Large intestine (tissue), 3 donors: ENCODE results near the gene ZDHHC17. TPM values are rescaled to one million over a fixed set of nuclear protein-coding genes. Genes with fewer than 3 reads are reported as not detected.
"Not testable (repeated sequence)": the region's sequence is repeated elsewhere in the genome, so short reads cannot be mapped to it uniquely, and the experiment has no call there.

ENCODE experiments used
- DNase-seq, 2 donors: peaks; one replicate each; pipeline versions ENCODE4 v3.0.0 to v3.0.0-alpha.2; 2013
- H3K27ac ChIP-seq: one replicate; pipeline ENCODE4 v1.5.1; 2013; ENCODE audit warnings: low read length
- H3K27me3 ChIP-seq: 2 replicates; pipeline ENCODE4 v1.6.1; 2013; ENCODE audit warnings: low read length; ENCODE audit not compliant: control insufficient read depth, insufficient read depth
- H3K36me3 ChIP-seq: 2 replicates; pipeline ENCODE4 v1.6.1; 2013; ENCODE audit warnings: low read length; ENCODE audit not compliant: control insufficient read depth, insufficient read depth
- H3K4me1 ChIP-seq: one replicate; pipeline ENCODE4 v1.6.1; 2013; ENCODE audit warnings: low read length; ENCODE audit not compliant: control insufficient read depth, insufficient read depth
- H3K4me3 ChIP-seq: one replicate; pipeline ENCODE4 v1.5.1; 2013; ENCODE audit warnings: low read length
- H3K9me3 ChIP-seq: one replicate; pipeline ENCODE4 v1.6.1; 2013; ENCODE audit warnings: mild to moderate bottlenecking, low read depth, low read length, moderate library complexity; ENCODE audit not compliant: control insufficient read depth
- WGBS: methylation state at CpG from one replicate; pipeline ENCODE4 v1.1.5; 2013; ENCODE audit warnings: low lambda C conversion rate; ENCODE audit not compliant: insufficient coverage; 5-methylcytosine and 5-hydroxymethylcytosine counted together
- polyA plus RNA-seq: library from polyadenylated mRNA; unstranded; fragments of 120-200 nt; gene quantifications from one replicate; pipeline ENCODE4 v1.2.1, GENCODE V29; 2013

ZDHHC17 gene
- polyA plus RNA-seq, 1 donor, result 44.5 TPM

GRCh38 chr12:76765598-76765997, 1.7 kb downstream of the ZDHHC17 start:
- Histone ChIP-seq H3K27me3 (no peaks in the 10 kb centered on the region), H3K9me3 (no peaks in the 10 kb centered on the region), H3K4me3 (no peak overlapping the region), H3K36me3 (no peaks in the 10 kb centered on the region), H3K27ac (peak overlapping the region; percentile 99), H3K4me1 (peaks cover 3% of the 10 kb centered on the region)
- WGBS, result no CpG with 5 or more reads among the region's 6 CpGs
- DNase-seq, result no peak

DNA sequence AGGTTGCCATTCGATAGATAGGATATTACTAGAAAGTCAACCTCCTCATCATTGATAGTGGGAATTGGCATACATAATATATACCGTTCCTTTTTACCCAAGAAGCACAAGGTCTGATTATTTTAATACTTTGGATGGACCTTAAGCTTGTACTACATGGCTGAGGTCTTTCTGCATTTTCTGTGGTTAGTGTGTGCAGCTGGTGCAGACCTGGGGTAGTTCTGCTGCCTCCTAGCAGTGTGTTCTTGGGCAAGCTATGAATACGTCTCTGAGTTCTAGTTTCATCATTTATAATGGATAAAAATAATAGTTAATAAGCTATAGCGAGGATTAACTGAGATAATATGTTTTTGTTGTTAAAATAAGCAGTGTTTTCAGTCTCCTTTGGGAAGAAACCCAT, 2.2 kb downstream of the ZDHHC17 start:
- WGBS, result 100% methylated on average over 1 of the region's 4 CpGs
- no peak for DNase-seq
- Histone ChIP-seq H3K4me1 (peaks cover 3% of the 10 kb centered on the region), H3K27ac (no peak overlapping the region), H3K9me3 (no peaks in the 10 kb centered on the region), H3K36me3 (no peaks in the 10 kb centered on the region), H3K27me3 (no peaks in the 10 kb centered on the region), H3K4me3 (no peak overlapping the region)

- Histone ChIP-seq H3K4me1 (no peaks in the 10 kb centered on the region), H3K27ac (no peak overlapping the region), H3K9me3 (no peaks in the 10 kb centered on the region), H3K36me3 (no peaks in the 10 kb centered on the region), H3K27me3 (no peaks in the 10 kb centered on the region), H3K4me3 (no peak overlapping the region)
- DNase-seq, result no peak
- 89% methylated on average over 2 of the region's 3 CpGs for WGBS
Measured at GRCh38 chr12:76768576-76768975, 4.7 kb downstream of the ZDHHC17 start.

GRCh38 chr12:76777765-76778216, 13.9 kb downstream of the ZDHHC17 start:
- H3K36me3 ChIP-seq, result peaks cover 2% of the 10 kb centered on the region
- no peaks in the 10 kb centered on the region for H3K9me3 ChIP-seq
- no peaks in the 10 kb centered on the region for H3K4me1 ChIP-seq
- H3K27ac ChIP-seq, result no peak overlapping the region
- DNase-seq, result no peak
- no peaks in the 10 kb centered on the region for H3K27me3 ChIP-seq
- WGBS, result 75% methylated on average over 1 of the region's 5 CpGs
- no peak overlapping the region for H3K4me3 ChIP-seq

DNA sequence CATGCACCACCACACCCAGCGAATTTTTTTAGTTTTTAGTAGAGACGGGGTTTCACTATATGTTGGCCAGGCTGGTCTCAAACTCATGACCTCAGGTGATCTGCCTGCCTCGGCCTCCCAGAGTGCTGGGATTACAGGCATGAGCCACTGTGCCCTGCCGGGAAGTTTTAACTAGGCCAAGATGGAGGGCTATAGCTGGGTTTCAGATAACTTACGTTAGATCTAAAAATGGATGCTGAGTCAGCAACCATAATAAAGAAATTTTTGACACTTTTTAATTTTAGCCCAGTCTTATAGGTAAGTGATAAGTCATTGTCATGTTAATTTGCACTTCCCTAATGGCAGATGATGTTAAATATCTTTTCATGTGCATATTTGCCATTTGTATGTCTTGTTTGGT, 14.4 kb downstream of the ZDHHC17 start:
- no peak for DNase-seq
- no peaks in the 10 kb centered on the region for H3K4me1 ChIP-seq
- H3K27ac ChIP-seq, result no peak overlapping the region
- H3K36me3 ChIP-seq, result peaks cover 2% of the 10 kb centered on the region
- no peaks in the 10 kb centered on the region for H3K9me3 ChIP-seq
- H3K27me3 ChIP-seq, result no peaks in the 10 kb centered on the region
- no peak overlapping the region for H3K4me3 ChIP-seq
- whole genome bisulfite sequencing, result no CpG with 5 or more reads among the region's 5 CpGs

- H3K27ac ChIP-seq, H3K4me1 ChIP-seq, H3K36me3 ChIP-seq, H3K4me3 ChIP-seq, H3K27me3 ChIP-seq, DNase-seq, H3K9me3 ChIP-seq: not testable (repeated sequence)
- WGBS, result 80% methylated on average over 1 of the region's 5 CpGs
Measured at GRCh38 chr12:76779310-76779709, 15.4 kb downstream of the ZDHHC17 start.

GRCh38 chr12:76781321-76781720, 17.4 kb downstream of the ZDHHC17 start:
- no peaks in the 10 kb centered on the region for H3K36me3 ChIP-seq
- H3K27me3 ChIP-seq, result no peaks in the 10 kb centered on the region
- no peak for DNase-seq
- H3K9me3 ChIP-seq, result no peaks in the 10 kb centered on the region
- no peaks in the 10 kb centered on the region for H3K4me1 ChIP-seq
- no peak overlapping the region for H3K4me3 ChIP-seq
- H3K27ac ChIP-seq, result no peak overlapping the region
- 100% methylated on average over 1 of the region's 3 CpGs for WGBS

DNA sequence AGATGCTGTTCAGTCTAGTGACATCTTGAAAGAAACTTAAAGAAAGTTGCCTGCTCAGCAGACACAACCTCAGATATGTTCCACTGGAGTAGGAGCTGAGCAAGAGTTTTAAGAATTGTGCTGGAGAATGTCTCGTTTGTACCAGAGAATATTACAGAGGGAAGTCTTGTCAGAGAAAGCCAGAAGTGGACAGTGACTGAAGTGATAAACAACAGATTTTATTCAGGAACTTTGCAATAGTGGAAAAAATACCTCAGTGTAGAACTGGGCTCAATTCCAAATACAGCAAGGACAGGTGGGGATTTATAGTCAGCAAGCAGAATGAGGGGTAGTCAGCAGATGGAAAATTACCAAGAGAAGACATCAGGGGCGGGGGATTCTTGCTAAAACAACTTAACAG, 18.6 kb downstream of the ZDHHC17 start:
- peaks cover 4% of the 10 kb centered on the region for H3K9me3 ChIP-seq
- no peaks in the 10 kb centered on the region for H3K4me1 ChIP-seq
- WGBS, result 100% methylated on average over 1 of the region's 2 CpGs
- DNase-seq, result no peak
- no peak overlapping the region for H3K4me3 ChIP-seq
- no peaks in the 10 kb centered on the region for H3K36me3 ChIP-seq
- no peaks in the 10 kb centered on the region for H3K27me3 ChIP-seq
- H3K27ac ChIP-seq, result no peak overlapping the region

- H3K4me1 ChIP-seq, result no peaks in the 10 kb centered on the region
- H3K4me3 ChIP-seq, result no peak overlapping the region
- no peaks in the 10 kb centered on the region for H3K27me3 ChIP-seq
- DNase-seq, result no peak
- H3K36me3 ChIP-seq, result no peaks in the 10 kb centered on the region
- no peak overlapping the region for H3K27ac ChIP-seq
- WGBS, result 71% methylated on average over 2 of the region's 4 CpGs
- peaks cover 4% of the 10 kb centered on the region for H3K9me3 ChIP-seq
Measured at GRCh38 chr12:76784600-76785051, 20.7 kb downstream of the ZDHHC17 start.

DNA sequence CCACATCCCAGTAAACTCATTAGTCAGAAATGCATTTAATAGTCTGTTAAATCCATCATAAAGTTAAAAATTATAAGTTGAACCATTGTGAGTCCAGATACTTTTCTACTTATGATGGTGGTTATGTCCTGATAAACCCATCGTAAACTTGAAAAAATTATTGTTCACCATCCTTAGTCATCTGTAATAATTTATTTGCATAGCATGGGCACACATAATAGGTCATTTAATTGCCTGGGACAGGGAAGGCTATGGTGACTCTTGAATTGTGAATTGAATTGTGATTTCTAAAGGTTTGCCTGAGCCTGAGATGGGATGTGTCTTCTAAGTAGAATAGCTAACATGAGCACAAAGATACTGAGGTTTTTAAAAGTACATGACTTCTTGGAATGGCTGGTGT, 21.5 kb downstream of the ZDHHC17 start:
- no peak for DNase-seq
- no peaks in the 10 kb centered on the region for H3K4me1 ChIP-seq
- no peak overlapping the region for H3K4me3 ChIP-seq
- 89% methylated on average over 1 of the region's 1 CpG for WGBS
- H3K27me3 ChIP-seq, result no peaks in the 10 kb centered on the region
- H3K27ac ChIP-seq, result no peak overlapping the region
- H3K9me3 ChIP-seq, result peaks cover 4% of the 10 kb centered on the region
- H3K36me3 ChIP-seq, result no peaks in the 10 kb centered on the region

DNA sequence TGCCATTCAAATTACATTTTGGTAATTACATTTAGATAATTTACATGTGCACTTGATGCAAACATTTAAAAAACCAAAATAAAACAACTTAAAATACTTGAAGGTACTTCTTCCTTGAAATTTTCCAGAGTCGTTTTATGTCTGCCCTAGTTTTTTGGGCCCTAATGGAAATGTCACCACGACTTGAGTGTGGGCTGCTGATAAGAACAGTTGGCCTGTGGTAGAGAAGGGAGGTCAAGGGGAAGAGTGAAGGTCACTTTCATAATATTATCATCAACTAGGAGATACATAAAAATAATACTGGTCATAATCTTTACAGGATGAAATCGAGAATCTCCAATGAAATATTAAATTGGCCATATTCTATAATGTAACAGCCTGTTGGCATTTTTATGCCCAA, 23.1 kb downstream of the ZDHHC17 start:
- 100% methylated on average over 1 of the region's 3 CpGs for WGBS

More for the DNA sequence above, 23.1 kb downstream of the ZDHHC17 start:
- H3K4me1 ChIP-seq, result no peaks in the 10 kb centered on the region
- H3K27ac ChIP-seq, result no peak overlapping the region
- no peaks in the 10 kb centered on the region for H3K36me3 ChIP-seq
- peaks cover 4% of the 10 kb centered on the region for H3K9me3 ChIP-seq
- DNase-seq, result no peak
- H3K27me3 ChIP-seq, result no peaks in the 10 kb centered on the region
- H3K4me3 ChIP-seq, result no peak overlapping the region
